Choroid plexus epithelial cell (primary cell): Measurements from ENCODE around the gene MAP7D2.

Source experiments
- DNase-seq: peaks from one replicate; pipeline ENCODE4 v3.0.0-alpha.2; 2010; ENCODE audit warnings: low read depth
- H3K4me3 ChIP-seq: 2 replicates; pipeline ENCODE4 v1.5.1; 2011; ENCODE audit warnings: low read depth, mild to moderate bottlenecking, control low read depth, low read length, moderate library complexity
- CTCF ChIP-seq: conservative IDR thresholded peaks from 2 replicates; pipeline ENCODE4 v1.5.1; 2011; ENCODE audit warnings: low read depth, mild to moderate bottlenecking, control low read depth, inconsistent platforms, low read length, moderate library complexity

The MAP7D2 gene

DNA sequence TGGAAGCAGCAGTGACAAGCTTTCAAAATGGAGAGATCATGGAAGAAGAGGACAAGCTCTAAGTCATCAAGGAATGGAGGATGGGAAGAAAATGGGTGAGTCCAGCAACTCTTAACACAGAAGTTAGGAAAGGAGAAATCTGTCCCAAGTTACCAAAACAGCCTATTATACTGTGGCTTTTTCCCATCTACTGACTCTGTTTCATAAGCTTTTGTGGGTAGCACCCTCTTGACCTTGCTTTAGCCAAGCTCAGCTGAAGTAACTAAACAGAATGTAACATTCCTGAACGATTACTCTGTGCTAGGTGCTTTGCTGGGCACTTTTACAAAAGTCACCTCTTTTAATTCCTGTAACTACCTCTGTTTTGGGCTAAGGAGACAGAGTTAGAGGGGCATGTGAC is 54.9 kb downstream of the MAP7D2 start:
- no peak overlapping the region for H3K4me3 ChIP-seq
- peak; percentile 81 for DNase-seq
- TF ChIP-seq CTCF, result no peak

DNA sequence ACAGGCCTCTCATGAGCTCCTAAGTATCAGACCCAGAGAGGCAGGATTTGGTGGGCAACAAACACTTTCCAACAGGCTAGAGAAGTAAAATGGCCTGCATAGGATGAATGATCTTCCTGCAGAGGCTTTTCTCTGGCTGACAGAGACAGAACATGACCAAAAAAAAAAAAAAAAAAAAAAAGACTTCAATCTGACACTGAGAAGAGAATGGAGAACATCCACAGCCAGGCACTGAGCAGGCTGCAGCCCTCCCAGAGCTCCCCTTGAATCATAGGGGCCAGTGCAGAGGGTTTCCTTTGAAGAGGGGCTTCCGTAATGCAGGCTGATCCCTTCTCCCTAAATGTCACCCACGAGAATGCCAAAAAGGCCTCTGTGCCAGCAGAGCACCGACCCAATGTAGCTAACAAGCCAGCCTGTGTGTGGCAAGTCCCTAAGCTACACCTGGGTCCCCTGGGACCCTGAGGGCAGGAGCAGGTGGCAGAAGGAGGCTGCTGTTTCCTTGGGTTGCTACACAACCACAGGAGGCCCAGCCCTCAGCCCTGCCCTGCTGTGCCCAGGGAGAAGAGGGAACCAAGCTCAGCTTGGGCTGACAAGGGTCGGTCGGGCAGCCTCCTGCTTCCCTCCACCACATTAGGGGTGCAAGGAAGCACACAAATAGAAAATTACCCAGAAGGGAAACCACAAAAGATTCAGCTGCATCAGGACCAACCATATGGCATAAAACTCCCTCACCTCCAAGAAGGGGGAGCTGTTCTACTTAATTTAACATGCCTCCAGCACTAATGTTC is 55.6 kb downstream of the MAP7D2 start:
- H3K4me3 ChIP-seq, result no peak overlapping the region
- no peak for TF ChIP-seq CTCF
- DNase-seq, result no peak

DNA sequence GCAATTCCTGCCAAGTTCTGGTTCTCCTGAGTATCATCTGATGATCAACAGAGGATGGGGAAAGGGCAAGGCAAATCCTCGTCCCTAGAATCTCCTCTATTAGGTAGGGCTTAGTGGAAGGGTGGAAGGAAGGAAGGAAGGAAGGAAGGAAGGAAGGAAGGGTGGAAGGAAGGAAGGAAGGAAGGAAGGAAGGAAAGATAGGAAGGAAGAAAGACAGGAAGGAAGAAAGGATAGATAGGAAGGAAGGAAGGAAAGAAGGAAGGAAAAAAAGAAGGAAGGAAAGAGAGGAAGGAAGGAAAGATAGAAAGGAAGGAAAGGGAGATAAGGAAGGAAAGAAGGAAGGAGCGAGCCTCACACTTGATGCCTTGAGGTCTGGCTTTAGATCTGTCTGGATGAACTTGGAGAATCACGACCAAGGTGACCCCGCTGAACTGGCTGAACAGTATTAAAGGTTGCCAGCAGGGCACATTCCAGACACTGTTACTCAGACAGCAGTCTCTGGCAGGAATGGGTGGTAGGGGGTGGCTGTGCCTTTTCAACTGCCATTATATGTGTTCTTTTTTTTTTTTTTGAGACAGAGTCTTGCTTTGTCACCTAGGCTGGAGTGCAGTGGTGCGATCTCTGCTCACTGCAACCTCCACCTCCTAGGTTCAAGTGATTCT is 57.1 kb downstream of the MAP7D2 start:
- H3K4me3 ChIP-seq, result no peak overlapping the region
- no peak for TF ChIP-seq CTCF
- DNase-seq, result no peak

- H3K4me3 ChIP-seq, result no peak overlapping the region
- no peak for TF ChIP-seq CTCF
- no peak for DNase-seq
Observed at GRCh38 chrX:20057479-20057878, 59.2 kb downstream of the MAP7D2 start.

GRCh38 chrX:20056704-20057103 is 60.0 kb downstream of the MAP7D2 start:
- H3K4me3 ChIP-seq, result no peak overlapping the region
- no peak for TF ChIP-seq CTCF
- no peak for DNase-seq

GRCh38 chrX:20053537-20053936 is 63.2 kb downstream of the MAP7D2 start:
- no peak for TF ChIP-seq CTCF
- DNase-seq, result no peak
- H3K4me3 ChIP-seq, result no peak overlapping the region

DNA sequence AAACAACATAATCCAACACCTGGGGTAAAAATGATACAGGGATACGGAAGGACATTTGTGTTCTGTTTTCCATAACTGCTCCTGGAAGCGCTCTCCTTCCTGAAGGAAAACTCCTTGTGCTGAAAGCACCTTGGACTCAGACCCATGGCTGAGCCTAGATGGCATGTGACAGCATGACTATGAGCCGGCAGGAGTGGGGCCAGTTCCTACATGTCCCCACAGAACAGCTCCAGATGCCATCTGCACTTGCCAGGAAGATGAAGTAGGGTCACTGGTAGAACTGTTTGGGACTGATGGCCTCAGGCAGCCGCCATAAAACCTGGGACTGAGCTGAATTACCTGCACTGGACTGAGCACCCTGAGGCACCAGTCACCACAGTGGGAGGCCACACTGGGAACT is 69.8 kb downstream of the MAP7D2 start:
- no peak overlapping the region for H3K4me3 ChIP-seq
- TF ChIP-seq CTCF, result no peak

More for the DNA sequence above, 69.8 kb downstream of the MAP7D2 start:
- DNase-seq, result no peak
